Measurements from ENCODE around the gene DRAM2.

DRAM2 gene

DNA sequence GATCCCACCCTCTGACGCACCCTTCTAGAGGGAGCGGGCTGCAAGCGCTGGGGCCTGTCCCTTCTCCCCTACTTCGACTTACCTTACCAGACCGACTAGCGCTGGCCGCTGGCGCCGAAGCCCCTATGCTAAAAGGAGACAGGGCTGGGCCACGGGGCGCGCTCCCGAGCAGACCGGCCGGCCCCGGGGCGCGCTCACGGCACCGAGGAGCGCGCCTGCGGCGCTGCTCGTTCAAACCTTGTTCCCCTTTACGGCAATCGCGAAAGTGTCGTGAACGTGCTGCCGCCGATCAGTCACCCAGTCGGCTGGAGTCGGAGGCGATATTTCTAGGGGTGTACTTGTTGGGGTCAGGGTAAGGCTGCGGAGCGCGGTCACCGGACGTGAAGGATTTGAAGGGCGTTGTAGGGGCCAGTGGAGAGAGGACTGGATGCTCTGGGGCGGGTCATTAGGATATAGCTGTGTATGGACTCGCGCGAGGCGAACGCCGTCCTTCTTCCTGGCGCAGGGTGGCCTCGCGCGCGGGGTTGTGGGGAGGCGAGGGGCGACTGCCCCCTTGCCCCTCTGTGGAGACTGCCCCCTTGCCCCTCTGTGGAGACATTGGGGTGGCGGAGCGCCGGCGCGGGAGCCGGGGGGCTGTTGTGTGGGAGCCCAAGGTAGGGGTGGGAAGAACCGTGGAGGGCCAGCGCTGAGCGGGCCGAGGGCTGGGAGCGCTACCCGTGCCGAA is at the start of gene DRAM2, which contains the start of gene CEPT1:
DRAM2 (minus strand) TSS at position 138 of the 724 bp plus-strand sequence. CDS start 8,539 bp downstream, outside the sequence.
CEPT1 (plus strand) TSS at position 268 of the 724 bp plus-strand sequence. CDS start 7,492 bp downstream, outside the sequence.
- peak; percentile 76 for DNase-seq

DNA sequence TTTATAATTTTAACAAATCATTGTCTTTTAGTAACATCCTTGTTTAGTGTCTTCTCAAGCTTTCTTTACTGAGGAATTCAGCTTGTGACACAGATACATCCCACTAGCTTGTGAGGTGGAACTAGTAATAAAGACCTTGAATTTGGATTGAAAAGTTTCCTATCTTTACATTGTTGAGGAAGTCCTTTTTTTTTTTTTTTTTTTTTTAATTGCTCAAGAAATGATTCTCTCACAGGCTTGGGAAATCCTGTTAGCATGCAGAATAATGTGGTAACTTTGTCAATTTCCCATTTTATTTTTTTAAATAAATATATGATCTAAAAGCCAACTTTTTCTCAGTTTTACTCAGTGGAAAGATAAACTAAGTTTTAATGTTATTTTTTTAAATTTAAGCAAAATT is 44.8 kb upstream of the DRAM2 start:
- DNase-seq, result no peak

DNA sequence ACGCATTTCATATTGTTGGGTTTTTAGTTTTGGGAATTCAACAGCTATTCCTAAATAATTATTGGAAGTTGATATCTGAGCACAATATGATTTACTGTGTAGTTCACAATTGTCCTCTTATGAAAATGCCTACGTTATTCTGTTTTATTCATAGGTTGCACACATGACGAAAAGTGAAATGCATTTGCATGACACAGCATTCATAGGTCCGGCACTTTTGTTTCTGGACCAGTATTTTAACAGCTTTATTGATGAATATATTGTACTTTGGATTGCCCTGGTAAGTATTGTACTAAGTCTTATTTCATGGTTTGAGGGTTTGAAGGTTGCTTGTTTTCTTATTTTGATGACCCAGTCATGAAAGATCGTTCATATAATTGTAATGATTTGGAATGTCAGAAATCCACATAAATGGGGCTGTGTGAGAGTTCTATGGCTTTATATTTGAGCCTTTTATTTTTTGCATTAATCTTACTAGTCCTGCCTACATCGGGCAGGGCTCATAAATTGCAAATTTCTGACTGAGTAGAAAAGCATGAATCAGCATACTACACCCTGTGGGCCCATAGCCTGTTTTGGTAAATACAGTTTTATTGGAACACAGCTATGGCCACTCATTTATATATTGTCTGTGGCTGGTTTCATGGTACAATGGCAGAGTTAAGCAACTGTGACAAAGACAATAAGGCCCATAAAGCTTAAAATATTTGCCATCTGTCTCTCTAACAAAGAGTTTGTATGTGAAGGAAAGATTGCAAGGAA is 43.6 kb upstream of the DRAM2 start:
- DNase-seq, result no peak

DNA sequence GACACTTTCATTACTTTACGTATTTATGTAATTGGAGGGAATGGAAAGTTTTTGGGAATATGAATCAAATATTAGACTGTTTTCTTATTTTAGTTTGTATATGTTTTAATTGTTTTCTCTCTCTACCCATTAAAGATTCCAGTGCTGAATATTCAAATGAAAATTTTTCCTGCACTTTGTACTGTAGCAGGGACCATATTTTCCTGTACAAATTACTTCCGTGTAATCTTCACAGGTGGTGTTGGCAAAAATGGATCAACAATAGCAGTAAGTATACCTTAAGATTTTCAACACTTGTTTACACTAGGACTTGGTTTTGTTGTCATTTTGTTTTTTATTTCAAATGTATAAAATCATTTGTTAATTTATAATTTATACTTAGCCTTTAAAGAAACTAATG is 42.2 kb upstream of the DRAM2 start:
- no peak for DNase-seq

DNA sequence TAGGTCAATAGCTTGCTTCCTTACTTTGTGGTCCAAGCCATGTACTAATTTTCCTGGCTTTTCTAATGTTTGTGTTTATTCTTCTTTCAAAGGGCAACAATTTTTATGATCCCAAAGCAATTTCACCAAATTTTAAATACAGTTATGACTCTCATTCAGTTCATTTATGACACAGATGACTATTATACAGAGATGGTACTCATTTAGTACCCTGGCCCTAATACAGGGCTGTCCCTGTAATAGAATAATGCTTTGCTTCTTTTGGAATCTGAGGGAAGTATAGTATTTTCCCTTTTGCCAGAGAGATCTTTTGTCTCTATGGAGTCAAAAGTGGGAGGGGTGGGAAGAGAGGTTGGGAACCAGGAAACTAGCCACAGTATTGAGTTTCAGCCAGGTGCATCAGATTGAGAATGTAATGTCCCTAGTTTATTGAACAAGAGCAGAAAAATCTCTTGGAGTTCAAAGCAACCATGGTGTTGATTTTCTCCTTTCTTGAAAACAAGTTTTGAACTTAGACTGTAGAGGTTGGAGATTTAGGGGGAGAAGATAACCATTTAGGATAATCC is 40.2 kb upstream of the DRAM2 start:
- no peak for DNase-seq

DNA sequence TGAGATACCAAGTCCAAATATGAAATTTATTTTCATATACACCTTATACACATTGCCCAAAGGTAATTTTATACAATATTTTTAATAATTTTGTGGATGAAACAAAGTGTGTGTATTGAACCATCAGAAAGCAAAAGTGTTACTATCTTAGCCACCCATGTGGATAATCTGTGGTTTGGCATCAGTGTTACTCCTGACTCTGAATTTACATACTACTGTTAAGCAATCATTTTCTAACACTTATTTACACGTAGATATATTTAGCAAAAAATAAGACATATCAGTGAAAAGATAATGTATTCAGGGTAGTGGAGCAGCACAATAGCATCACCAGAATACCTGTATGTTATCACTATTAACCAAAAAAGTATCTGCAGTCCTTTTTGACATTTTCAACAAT is 36.8 kb upstream of the DRAM2 start:
- no peak for DNase-seq

DNA sequence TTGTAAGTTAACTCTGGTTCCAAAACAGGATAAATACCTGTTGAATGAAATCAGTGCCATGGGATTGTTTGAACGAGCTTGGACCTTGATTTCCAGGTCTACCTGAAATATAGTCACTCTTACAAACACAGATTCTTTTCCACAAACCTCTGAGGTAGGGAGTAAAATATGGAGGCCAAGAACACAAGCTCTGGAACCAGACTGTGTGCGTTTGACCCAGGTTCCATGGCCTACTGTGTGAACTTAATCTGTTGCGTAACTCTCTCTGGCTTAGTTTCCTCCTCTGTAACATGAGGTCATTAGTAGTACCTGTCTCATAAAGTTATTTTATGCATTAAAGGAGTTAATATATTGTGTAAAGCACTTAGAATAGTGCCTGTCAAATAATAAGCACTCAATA is 35.5 kb upstream of the DRAM2 start:
- no peak for DNase-seq

DNA sequence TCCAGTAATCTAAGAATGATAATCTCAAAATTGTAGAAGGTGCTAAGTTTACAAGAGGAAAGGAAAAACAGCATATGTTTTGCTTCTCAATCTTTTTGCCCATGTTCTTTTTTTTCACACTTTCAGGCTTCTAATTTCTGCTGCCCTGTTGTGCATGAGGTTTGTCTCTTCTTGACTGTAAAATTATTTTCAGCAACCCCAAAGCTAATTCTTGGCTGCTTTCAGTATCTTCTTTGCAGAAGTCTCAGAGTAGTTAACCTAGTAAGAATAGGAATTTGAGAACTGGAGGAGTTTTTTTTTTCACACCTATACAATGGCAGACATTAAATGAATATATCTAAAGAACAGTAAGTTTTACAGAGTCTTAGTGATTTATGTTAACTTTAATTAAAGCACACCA is 34.2 kb upstream of the DRAM2 start:
- DNase-seq, result no peak

DNA sequence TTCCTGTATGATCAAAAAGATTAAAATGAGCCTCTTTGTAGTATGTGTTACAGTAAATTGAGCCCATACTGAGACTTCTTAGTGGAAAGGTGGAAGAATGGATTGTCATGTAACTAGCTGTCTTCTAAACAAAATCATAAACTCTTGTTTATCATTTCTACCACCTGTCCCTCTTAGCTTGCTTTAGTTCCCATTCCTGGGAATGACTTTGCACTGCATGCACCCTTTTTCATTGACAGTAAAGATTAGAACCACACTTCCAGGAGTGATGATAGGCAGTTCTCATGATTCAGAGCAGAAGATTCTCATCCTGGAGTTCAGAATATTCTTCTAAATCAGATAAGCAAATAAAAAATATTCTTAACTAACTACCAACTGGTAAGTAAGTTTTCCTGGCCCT is 32.6 kb upstream of the DRAM2 start:
- DNase-seq, result no peak

DNA sequence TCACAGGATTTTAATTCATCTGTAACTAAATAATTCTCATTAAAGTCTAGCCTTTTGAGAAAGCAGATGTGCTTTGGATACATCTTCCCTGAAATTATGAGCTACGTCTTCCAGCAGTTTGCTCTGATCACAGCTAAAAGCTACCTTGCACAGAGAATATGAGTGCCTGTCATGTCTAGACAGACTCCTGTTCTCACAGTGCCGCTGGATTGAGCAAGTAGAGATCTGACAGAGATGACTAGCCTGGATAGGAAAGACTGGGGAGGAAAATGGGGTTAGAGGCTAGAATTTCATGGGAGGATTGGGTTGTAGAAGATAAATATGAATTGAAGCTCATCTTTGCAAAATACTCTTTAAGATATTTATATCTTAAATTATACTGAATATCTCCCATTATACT is 24.3 kb upstream of the DRAM2 start:
- DNase-seq, result no peak

DNA sequence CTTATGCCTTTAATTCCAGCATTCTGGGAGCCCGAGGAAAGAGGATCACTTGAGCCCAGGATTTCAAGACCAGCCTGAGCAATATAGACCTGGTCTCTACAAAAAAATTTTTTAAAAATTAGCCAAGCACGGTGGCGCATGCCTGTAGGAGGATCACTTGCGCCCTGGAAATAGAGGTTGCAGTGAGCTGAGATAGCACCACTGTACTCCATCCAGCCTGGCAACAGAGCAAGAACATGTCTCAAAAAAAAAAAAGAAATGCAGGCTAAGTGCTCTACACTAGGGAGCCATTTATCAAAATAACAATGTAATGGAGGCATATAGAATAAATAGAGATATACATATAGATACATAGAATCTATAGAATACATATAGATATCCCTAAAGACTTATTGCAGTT is 23.5 kb upstream of the DRAM2 start:
- DNase-seq, result no peak

DNA sequence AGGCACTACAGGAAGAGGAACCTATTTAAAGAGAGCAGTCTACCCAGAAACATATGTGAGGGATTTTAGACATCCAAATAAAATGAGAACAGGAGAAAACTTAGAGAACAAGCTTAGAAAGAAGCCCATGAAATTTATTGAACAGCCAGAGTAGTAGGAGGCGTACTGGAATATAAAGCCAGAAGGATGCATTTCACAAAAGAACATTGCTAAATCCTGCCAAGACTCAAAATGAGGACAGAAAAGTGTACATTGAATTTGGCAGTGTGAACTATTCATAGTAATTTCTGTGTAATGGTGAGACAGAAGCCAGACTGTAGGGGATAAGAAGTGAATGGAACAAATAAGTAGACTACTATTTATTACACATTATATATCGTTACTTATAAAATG is 22.6 kb upstream of the DRAM2 start:
- DNase-seq, result no peak

DNA sequence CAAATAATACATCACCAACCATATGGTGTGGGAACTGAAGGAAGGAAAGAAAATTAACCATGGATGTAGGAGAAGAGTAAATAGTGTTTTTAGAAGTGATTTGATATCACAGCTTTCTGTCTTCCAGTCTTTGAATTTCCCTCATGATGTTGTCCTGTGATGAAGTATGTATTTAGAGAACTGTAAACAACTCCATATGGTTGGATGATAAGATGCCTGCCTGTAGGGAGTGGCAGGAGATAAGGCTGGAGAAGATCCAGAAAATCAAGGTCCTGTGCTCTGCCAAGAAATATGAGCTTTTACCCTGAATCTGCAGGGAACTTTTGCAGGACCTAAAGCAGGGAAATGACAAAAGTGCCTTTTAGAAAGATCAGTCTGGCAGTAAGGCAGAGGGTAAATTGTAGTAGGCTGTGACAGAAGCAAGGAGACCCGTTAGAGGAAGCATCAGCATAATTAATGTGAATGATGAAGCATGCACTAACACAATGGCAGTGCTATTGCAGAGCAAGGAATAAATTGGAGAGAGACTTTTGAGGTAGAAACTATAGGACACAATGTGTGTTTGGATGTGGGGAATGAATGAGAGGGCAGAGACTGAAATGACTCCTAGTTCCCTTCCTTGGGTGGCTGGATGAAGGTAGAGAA is 22.1 kb upstream of the DRAM2 start:
- peak; percentile 67 for DNase-seq

DNA sequence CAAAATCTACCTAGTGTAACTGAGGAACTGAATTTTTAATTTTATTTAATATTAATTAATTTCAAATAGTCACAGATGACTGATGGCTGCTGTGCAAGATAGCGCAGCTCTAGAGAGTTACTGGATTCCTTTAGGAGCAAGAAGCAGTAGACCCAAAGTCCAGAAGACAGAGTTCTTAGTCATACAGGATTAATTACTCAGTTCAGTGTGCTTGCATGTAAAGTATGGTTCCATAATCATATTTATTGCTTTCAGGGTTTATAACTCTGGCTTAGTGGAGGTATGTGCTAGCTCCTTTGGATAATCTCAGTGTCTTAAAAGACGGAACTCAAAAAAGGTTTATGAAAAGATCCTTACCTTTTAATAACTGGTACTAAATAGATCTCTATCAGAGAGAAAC is 17.5 kb upstream of the DRAM2 start:
- DNase-seq, result no peak

DNA sequence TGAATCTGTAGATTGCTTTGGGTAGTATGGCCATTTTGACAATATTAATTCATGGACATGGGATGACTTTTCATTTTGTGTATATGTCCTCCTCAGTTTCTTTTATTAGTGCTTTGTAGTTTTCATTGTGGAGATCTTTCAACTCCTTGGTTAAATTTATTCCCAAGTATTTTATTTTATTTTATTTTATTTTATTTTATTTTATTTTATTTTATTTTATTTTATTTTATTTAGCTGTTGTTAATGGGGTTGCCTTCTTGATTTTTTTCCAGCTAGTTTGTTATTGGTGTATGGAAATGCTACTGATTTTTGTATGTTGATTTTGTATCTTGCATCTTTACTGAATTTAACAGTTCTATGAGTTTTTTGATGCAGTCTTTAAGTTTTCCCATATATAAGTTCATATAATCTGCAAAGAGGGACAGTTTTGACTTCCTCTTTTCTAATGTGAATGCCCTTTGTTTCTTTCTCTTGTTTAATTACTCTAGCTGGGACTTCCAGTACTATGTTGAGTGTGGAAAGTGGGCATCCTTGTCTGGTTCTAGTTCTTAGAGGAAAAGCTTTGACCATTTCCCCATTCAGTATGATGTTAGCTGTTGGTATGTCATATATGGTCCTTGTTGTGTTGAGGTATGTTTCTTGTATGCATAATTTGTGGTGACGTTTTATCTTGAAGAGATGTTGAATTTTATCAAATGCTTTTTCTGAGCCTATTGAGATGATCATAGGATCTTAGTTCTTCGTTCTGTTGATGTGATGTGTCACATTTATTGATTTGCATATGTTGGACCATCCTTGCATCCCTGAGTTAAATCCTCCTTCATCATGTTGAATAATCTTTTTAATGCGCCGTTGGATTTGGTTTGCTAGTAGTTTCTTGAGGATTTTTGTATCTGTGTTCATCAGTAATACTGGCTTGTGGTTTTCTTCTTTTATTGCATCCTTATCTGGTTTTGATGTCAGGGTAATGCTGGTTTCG is 14.4 kb upstream of the DRAM2 start:
- DNase-seq, result no peak

DNA sequence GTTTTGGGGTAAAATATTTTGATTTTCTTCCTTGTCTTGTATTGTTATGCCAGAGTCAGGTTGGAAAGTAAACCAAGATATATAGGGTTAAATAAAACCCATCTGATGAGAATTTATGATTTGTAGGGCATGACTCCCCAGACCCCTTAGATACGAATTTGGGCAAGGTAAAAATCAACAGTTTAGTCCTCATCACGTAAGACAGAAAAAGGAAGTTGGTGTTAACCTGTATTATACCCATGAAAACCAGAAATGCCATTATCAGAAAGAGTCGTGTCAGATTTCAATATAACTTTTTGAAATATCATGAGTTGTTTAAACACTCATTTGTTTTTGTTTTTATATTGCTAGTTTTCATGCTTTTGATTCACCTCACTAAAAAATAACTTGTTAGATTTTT is 11.9 kb upstream of the DRAM2 start:
- no peak for DNase-seq

DNA sequence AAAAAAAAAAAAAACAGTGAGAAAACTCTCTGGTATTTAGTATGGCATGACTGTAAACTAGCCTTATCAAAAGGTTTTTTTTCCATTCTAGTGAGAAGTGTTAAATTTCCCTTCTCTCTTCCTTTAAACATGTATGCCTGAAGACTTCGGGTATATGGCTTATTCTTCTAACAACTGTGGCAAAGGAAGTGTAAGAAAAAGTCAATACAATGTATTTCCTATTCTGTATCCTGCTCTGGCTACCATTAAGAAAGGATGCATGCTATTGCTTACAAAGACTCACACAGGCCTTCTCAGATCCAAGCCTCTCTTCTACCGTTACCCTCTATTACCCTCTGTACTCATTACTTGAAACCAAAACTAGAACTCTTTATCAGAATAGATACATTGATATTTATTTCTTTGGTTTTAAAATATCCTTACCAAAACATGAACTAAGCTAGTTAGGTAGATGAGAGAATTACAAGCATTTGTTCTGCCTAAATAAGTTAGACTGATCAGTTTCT is 8.5 kb upstream of the DRAM2 start:
- no peak for DNase-seq

DNA sequence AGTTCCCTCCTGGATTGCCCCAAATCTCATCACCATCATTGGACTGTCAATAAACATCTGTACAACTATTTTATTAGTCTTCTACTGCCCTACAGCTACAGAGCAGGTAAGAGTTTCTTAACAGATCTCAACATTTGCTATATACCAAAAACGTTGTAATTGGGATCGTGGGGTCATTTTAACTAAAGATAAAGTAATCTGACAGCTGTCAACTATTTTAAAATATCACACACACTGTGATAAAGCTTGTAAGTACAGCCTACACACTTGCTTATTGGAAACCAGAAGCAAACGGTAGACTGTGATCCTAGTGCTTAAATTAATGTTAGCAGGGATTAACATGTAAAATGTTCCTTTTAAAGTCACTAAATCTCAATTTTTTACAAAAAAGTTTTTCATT is 8.1 kb upstream of the DRAM2 start:
- no peak for DNase-seq

DNA sequence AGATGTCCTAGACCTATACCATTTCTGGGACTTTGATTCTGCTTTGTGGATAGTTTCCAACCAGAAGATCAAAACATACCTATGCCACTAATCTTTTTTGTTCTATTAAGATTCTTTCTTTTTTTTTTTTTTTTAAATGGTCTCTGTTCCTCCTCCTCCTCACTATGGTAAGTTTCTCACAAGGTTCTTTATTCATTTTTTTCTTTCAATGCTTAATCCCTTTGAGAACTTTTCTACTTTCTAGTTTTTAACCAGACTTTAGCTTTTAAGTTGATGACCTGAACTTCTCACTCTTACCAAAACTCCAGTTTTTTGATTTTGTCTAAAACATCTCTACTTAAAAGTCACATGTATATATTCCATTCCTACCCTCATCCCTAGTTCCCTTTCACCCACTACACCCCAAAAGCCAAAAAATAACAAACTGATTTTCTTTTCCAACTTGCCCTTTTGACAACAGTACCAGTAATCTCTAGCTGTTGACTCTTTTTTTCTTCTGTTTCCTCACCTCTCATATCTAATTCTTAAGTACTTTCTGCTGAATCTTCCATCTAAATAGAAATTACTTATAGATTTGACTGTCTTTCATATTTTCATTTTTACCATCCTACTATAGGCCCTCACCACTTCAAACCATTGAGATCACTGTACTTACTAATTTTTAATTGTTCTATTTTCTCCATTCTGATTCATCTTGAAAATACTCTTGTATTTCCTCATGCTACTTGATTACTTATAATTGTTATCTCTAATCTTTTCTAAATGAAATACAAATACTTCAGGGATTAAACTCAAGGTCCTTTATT is 6.3 kb upstream of the DRAM2 start:
- DNase-seq, result no peak

DNA sequence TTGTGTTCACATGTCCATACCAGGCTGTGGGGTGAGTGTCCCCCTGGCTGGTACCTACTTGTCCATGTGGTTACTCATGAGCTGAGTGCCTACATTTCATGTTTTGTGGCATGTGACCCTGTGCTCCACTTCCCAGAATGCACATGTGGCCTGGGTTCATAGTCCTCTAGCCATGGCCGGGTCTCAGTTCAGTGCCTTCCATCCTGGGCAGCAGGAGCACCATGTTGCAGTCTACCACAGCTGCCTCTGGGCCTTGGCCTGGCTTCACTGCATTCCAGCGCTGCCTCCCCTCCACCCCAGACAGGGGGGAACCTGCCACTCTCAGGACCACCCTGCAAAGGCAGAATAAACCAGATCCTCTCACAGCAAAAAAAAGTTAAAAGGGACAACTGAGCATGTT is 5.6 kb upstream of the DRAM2 start:
- no peak for DNase-seq

DNA sequence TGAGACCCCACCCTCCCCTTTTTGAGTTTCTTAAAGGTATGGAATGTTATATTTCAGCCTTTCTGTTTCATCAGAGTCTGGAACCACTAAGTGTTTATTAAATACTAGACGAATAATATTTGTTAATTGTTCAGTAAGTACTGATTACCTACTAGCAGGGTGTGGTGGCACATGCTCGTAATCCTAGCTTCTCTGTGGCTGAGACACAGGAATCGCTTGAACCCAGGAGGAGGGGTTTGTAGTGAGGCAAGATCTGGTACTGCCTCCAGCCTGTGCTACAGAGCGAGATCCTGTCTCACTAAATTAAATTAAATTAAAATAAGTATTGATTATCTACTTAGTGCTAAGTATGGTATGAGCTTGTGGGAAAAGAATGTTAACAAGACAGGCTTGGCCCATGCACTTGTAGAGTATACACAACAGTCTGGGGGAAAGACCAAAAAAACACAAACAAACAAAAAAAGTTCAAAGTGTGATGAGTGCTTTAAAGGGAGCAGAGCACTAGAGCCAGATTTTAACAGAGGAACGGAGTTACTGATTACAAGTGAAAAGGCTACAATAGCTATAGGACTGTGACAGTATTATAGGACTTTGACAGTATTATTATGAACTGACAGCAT is 2.6 kb upstream of the DRAM2 start:
- no peak for DNase-seq
